Prostate gland (tissue), 2 donors: ENCODE data around the gene ALPK3.

Experiments
- CTCF ChIP-seq, 4 experiments: fragments of 200-600 bp in 2 of 4; fragments of 450-650 bp in 2 of 4; sonication (generic) in 2 of 4; IDR thresholded peaks; 1 replicate in 3 of 4; 2 replicates in 1 of 4; pipeline ENCODE4 v1.5.1; 2016 to 2019; ENCODE audit warnings: antibody characterized with exemption in 4 of 4, mild to moderate bottlenecking in 2 of 4, moderate library complexity in 2 of 4
- POLR2AphosphoS5 ChIP-seq: sonication (generic); formaldehyde crosslinking; IDR thresholded peaks from one replicate; pipeline ENCODE4 v1.6.1; 2017; ENCODE audit warnings: antibody characterized with exemption

DNA sequence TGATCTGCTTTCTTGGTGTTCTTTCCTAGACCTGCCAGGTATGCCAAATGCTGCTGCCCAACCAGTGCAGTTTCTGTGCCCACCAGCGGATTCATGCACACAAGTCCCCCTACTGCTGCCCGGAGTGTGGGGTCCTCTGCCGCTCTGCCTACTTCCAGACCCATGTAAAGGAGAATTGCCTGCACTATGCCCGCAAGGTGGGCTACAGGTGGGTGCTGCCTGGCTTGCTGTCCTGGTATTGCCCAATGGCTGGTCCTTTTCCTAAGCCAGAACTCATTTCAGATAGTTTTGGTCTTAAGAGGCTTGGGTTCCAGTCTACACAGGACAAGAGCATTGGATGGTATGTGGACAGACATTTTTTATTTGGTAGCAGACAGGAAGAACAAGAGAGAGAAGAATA, 26.5 kb upstream of the ALPK3 start:
- TF ChIP-seq CTCF (IDR thresholded peaks at IDR 0.05) (no peak), POLR2AphosphoS5 (no peak)
